BLaER1 (cell line): ENCODE results near the gene TM4SF1.

ENCODE experiments used
- H3K27ac ChIP-seq: shearing (Covaris generic); formaldehyde crosslinking; 2 replicates; pipeline ENCODE4 v1.8.1; 2022
- H3K27me3 ChIP-seq: shearing (Covaris generic); formaldehyde crosslinking; 2 replicates; pipeline ENCODE4 v1.8.1; 2022
- H3K36me3 ChIP-seq: shearing (Covaris generic); formaldehyde crosslinking; 2 replicates; pipeline ENCODE4 v1.8.1; 2022
- H3K4me1 ChIP-seq: shearing (Covaris generic); formaldehyde crosslinking; 2 replicates; pipeline ENCODE4 v1.8.1; 2022
- H3K4me2 ChIP-seq: shearing (Covaris generic); formaldehyde crosslinking; 2 replicates; pipeline ENCODE4 v1.8.1; 2022
- H3K4me3 ChIP-seq: shearing (Covaris generic); formaldehyde crosslinking; 2 replicates; pipeline ENCODE4 v1.8.1; 2022
- H3K9ac ChIP-seq: shearing (Covaris generic); formaldehyde crosslinking; 2 replicates; pipeline ENCODE4 v1.8.1; 2022
- H3K9me3 ChIP-seq: shearing (Covaris generic); formaldehyde crosslinking; 2 replicates; pipeline ENCODE4 v1.8.1; 2022
- H4K20me1 ChIP-seq: shearing (Covaris generic); formaldehyde crosslinking; 2 replicates; pipeline ENCODE4 v1.8.1; 2022
- Cebpa-rat ChIP-seq: shearing (Covaris generic); IDR thresholded peaks from 2 replicates; pipeline ENCODE4 v1.8.1; 2022

Gene TM4SF1

GRCh38 chr3:149409351-149409750 is 31.9 kb upstream of the TM4SF1 start:
- no peak overlapping the region for H3K9ac ChIP-seq
- H3K4me3 ChIP-seq: no peak overlapping the region
- H3K36me3 ChIP-seq: no peaks in the 10 kb centered on the region
- H3K9me3 ChIP-seq: no peaks in the 10 kb centered on the region
- no peaks in the 10 kb centered on the region for H3K4me1 ChIP-seq
- no peaks in the 10 kb centered on the region for H4K20me1 ChIP-seq
- H3K27me3 ChIP-seq: no peaks in the 10 kb centered on the region
- no peak for TF ChIP-seq Cebpa-rat
- no peak overlapping the region for H3K27ac ChIP-seq
- no peak overlapping the region for H3K4me2 ChIP-seq

GRCh38 chr3:149407898-149408297 is 30.4 kb upstream of the TM4SF1 start:
- H3K9ac ChIP-seq: no peak overlapping the region
- TF ChIP-seq Cebpa-rat: no peak
- H3K27me3 ChIP-seq: no peaks in the 10 kb centered on the region
- H3K27ac ChIP-seq: no peak overlapping the region
- H3K4me1 ChIP-seq: no peaks in the 10 kb centered on the region
- H4K20me1 ChIP-seq: no peaks in the 10 kb centered on the region
- no peak overlapping the region for H3K4me3 ChIP-seq
- H3K4me2 ChIP-seq: no peak overlapping the region
- H3K36me3 ChIP-seq: no peaks in the 10 kb centered on the region
- H3K9me3 ChIP-seq: no peaks in the 10 kb centered on the region

- no peak overlapping the region for H3K27ac ChIP-seq
- H3K4me1 ChIP-seq: no peaks in the 10 kb centered on the region
- H3K9me3 ChIP-seq: no peaks in the 10 kb centered on the region
- H3K4me3 ChIP-seq: no peak overlapping the region
- no peaks in the 10 kb centered on the region for H3K36me3 ChIP-seq
- TF ChIP-seq Cebpa-rat: no peak
- H4K20me1 ChIP-seq: no peaks in the 10 kb centered on the region
- no peak overlapping the region for H3K4me2 ChIP-seq
- no peaks in the 10 kb centered on the region for H3K27me3 ChIP-seq
- no peak overlapping the region for H3K9ac ChIP-seq
Measured at GRCh38 chr3:149406244-149406752, 28.8 kb upstream of the TM4SF1 start.

- H3K9ac ChIP-seq: no peak overlapping the region
- no peak overlapping the region for H3K4me2 ChIP-seq
- TF ChIP-seq Cebpa-rat: no peak
- no peaks in the 10 kb centered on the region for H3K9me3 ChIP-seq
- H3K4me3 ChIP-seq: no peak overlapping the region
- H3K4me1 ChIP-seq: no peaks in the 10 kb centered on the region
- no peaks in the 10 kb centered on the region for H3K27me3 ChIP-seq
- H3K36me3 ChIP-seq: no peaks in the 10 kb centered on the region
- no peaks in the 10 kb centered on the region for H4K20me1 ChIP-seq
- no peak overlapping the region for H3K27ac ChIP-seq
Measured at GRCh38 chr3:149403443-149403842, 26.0 kb upstream of the TM4SF1 start.

GRCh38 chr3:149402481-149402880 is 25.0 kb upstream of the TM4SF1 start:
- Histone ChIP-seq H3K27me3 (no peaks in the 10 kb centered on the region), H3K9me3 (no peaks in the 10 kb centered on the region), H3K4me1 (no peaks in the 10 kb centered on the region), H3K36me3 (no peaks in the 10 kb centered on the region), H3K4me2 (no peak overlapping the region), H3K4me3 (no peak overlapping the region), H3K9ac (no peak overlapping the region), H3K27ac (no peak overlapping the region), H4K20me1 (no peaks in the 10 kb centered on the region)
- no peak for TF ChIP-seq Cebpa-rat

- H3K4me2 ChIP-seq: no peak overlapping the region
- no peaks in the 10 kb centered on the region for H3K36me3 ChIP-seq
- H3K4me3 ChIP-seq: no peak overlapping the region
- no peaks in the 10 kb centered on the region for H3K9me3 ChIP-seq
- H3K27ac ChIP-seq: no peak overlapping the region
- no peak overlapping the region for H3K9ac ChIP-seq
- no peak for TF ChIP-seq Cebpa-rat
- no peaks in the 10 kb centered on the region for H4K20me1 ChIP-seq
- no peaks in the 10 kb centered on the region for H3K27me3 ChIP-seq
- H3K4me1 ChIP-seq: no peaks in the 10 kb centered on the region
Measured at GRCh38 chr3:149401926-149402310, 24.5 kb upstream of the TM4SF1 start.

- Histone ChIP-seq H3K36me3 (no peaks in the 10 kb centered on the region), H3K4me3 (no peak overlapping the region), H3K27me3 (no peaks in the 10 kb centered on the region), H3K27ac (no peak overlapping the region), H4K20me1 (no peaks in the 10 kb centered on the region), H3K9me3 (no peaks in the 10 kb centered on the region), H3K4me2 (no peak overlapping the region), H3K9ac (no peak overlapping the region), H3K4me1 (no peaks in the 10 kb centered on the region)
- no peak for TF ChIP-seq Cebpa-rat
Measured at GRCh38 chr3:149401212-149401925, 23.9 kb upstream of the TM4SF1 start.

- no peak overlapping the region for H3K4me3 ChIP-seq
- no peaks in the 10 kb centered on the region for H4K20me1 ChIP-seq
- H3K9ac ChIP-seq: no peak overlapping the region
- H3K9me3 ChIP-seq: no peaks in the 10 kb centered on the region
- no peak for TF ChIP-seq Cebpa-rat
- H3K4me1 ChIP-seq: no peaks in the 10 kb centered on the region
- H3K4me2 ChIP-seq: no peak overlapping the region
- no peaks in the 10 kb centered on the region for H3K36me3 ChIP-seq
- H3K27ac ChIP-seq: no peak overlapping the region
- H3K27me3 ChIP-seq: no peaks in the 10 kb centered on the region
Measured at GRCh38 chr3:149400645-149401044, 23.2 kb upstream of the TM4SF1 start.

GRCh38 chr3:149398296-149398695 is 20.8 kb upstream of the TM4SF1 start:
- Histone ChIP-seq H3K36me3 (no peaks in the 10 kb centered on the region), H3K9ac (no peak overlapping the region), H3K4me2 (no peak overlapping the region), H3K27ac (no peak overlapping the region), H4K20me1 (no peaks in the 10 kb centered on the region), H3K4me1 (no peaks in the 10 kb centered on the region), H3K27me3 (no peaks in the 10 kb centered on the region), H3K9me3 (no peaks in the 10 kb centered on the region), H3K4me3 (no peak overlapping the region)
- no peak for TF ChIP-seq Cebpa-rat

GRCh38 chr3:149397528-149397927 is 20.1 kb upstream of the TM4SF1 start:
- no peak overlapping the region for H3K4me2 ChIP-seq
- no peak overlapping the region for H3K9ac ChIP-seq
- H3K4me3 ChIP-seq: no peak overlapping the region
- H3K9me3 ChIP-seq: no peaks in the 10 kb centered on the region
- H3K27ac ChIP-seq: no peak overlapping the region
- H3K36me3 ChIP-seq: no peaks in the 10 kb centered on the region
- TF ChIP-seq Cebpa-rat: no peak
- no peaks in the 10 kb centered on the region for H3K4me1 ChIP-seq
- H3K27me3 ChIP-seq: no peaks in the 10 kb centered on the region
- no peaks in the 10 kb centered on the region for H4K20me1 ChIP-seq

GRCh38 chr3:149396476-149396875 is 19.0 kb upstream of the TM4SF1 start:
- no peak for TF ChIP-seq Cebpa-rat
- no peaks in the 10 kb centered on the region for H4K20me1 ChIP-seq
- H3K9ac ChIP-seq: no peak overlapping the region
- H3K36me3 ChIP-seq: no peaks in the 10 kb centered on the region
- no peaks in the 10 kb centered on the region for H3K27me3 ChIP-seq
- H3K9me3 ChIP-seq: no peaks in the 10 kb centered on the region
- H3K4me2 ChIP-seq: no peak overlapping the region
- H3K4me1 ChIP-seq: no peaks in the 10 kb centered on the region
- H3K27ac ChIP-seq: no peak overlapping the region
- H3K4me3 ChIP-seq: no peak overlapping the region
